Measurements from ENCODE around the gene ABLIM3. TPM values are rescaled to one million over a fixed set of nuclear protein-coding genes. Genes with fewer than 3 reads are reported as not detected.

ABLIM3 gene
- total RNA-seq, 1 donor from 2014 or later = not detected

DNA sequence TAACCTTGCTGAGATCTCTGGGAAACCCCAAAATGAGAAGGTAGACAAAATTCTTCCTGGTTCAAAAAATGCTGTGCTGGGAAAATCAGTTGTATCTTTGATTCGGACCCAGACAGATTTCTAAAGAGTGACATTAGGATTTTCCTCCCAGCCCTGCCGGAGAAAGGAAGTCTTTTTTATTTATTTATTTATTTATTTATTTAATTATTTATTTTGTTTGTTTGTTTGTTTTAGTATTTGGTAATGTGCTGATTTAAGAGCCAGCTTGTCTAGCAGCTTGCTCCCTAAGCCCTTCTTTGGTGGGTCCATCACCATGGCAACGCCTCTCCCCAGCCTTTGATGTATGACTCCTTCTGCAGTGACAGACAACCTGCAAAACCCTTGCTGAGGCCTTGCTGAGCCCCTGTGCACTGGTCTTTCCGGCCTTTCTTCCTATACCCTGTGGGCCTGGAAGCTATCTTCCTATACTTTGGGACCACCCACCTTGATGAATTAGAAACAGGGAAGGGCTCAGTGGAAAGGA lies 69.7 kb downstream of the ABLIM3 start:
- H3K27me3 Mint-ChIP-seq (ENCODE audit: insufficient read depth, low read depth) = peaks cover 8% of the 10 kb centered on the region
- no peaks in the 10 kb centered on the region for H3K36me3 Mint-ChIP-seq
- H3K4me1 ChIP-seq = peaks cover 8% of the 10 kb centered on the region
- no peak overlapping the region for H3K4me2 ChIP-seq
- DNase-seq (ENCODE audit: low spot score) = peak; percentile 84
- H3K4me1 Mint-ChIP-seq = peaks cover 13% of the 10 kb centered on the region
- H3K79me2 ChIP-seq (ENCODE audit: low read depth) = no peaks in the 10 kb centered on the region
- no peak overlapping the region for H3K9ac ChIP-seq
- H3K9me3 ChIP-seq (ENCODE audit: low read depth) = no peaks in the 10 kb centered on the region
- no peak overlapping the region for H3K4me3 Mint-ChIP-seq
- no peak overlapping the region for H3K27ac ChIP-seq
- no peaks in the 10 kb centered on the region for H3F3A ChIP-seq (ENCODE audit: low read depth)
- no peaks in the 10 kb centered on the region for H3K9me3 Mint-ChIP-seq
- H2AFZ ChIP-seq (replicated peaks) = no peak overlapping the region
- no peaks in the 10 kb centered on the region for H3K36me3 ChIP-seq
- no peak overlapping the region for H3K27ac Mint-ChIP-seq
- TF ChIP-seq EZH2phosphoT487 (IDR thresholded peaks at IDR 0.05) (no peak), EZH2 (IDR thresholded peaks at IDR 0.05) (no peak)
- TF ChIP-seq, protein P1, sequence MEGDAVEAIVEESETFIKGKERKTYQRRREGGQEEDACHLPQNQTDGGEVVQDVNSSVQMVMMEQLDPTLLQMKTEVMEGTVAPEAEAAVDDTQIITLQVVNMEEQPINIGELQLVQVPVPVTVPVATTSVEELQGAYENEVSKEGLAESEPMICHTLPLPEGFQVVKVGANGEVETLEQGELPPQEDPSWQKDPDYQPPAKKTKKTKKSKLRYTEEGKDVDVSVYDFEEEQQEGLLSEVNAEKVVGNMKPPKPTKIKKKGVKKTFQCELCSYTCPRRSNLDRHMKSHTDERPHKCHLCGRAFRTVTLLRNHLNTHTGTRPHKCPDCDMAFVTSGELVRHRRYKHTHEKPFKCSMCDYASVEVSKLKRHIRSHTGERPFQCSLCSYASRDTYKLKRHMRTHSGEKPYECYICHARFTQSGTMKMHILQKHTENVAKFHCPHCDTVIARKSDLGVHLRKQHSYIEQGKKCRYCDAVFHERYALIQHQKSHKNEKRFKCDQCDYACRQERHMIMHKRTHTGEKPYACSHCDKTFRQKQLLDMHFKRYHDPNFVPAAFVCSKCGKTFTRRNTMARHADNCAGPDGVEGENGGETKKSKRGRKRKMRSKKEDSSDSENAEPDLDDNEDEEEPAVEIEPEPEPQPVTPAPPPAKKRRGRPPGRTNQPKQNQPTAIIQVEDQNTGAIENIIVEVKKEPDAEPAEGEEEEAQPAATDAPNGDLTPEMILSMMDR (IDR thresholded peaks at IDR 0.05) = no peak
- no peaks in the 10 kb centered on the region for H3K27me3 ChIP-seq
- no peak overlapping the region for H3K4me3 ChIP-seq
- H4K20me1 ChIP-seq (ENCODE audit: low read depth) = no peaks in the 10 kb centered on the region

DNA sequence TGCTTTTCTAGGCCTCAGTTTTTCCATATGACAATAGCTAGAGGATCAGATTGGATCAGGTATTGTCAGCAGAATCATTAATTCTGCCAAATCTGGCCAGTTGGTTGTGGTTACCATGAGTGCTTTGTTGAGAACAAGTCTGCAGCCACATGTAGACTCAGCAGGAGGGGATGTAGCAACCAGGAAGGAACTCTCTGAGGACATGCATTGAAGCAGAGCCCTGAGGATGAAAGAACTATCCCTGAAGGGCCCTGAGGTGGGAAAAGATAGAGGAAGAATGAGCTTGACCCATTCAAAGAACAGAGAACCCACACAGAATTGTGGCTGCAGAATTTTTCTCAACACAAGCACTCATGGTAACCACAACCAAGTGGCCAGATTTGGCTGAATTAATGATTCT lies 70.3 kb downstream of the ABLIM3 start:
- H3K27me3 ChIP-seq = no peaks in the 10 kb centered on the region
- H3K36me3 ChIP-seq = no peaks in the 10 kb centered on the region
- H2AFZ ChIP-seq (replicated peaks) = no peak overlapping the region
- no peak for TF ChIP-seq EZH2phosphoT487 (IDR thresholded peaks at IDR 0.05)
- TF ChIP-seq EZH2 (IDR thresholded peaks at IDR 0.05) = no peak
- TF ChIP-seq, protein P1 (IDR thresholded peaks at IDR 0.05) = no peak
- no peak overlapping the region for H3K4me3 ChIP-seq
- H3K27ac ChIP-seq = no peak overlapping the region
- H3K27me3 Mint-ChIP-seq (ENCODE audit: insufficient read depth, low read depth) = peaks cover 8% of the 10 kb centered on the region
- H3K9me3 ChIP-seq (ENCODE audit: low read depth) = no peaks in the 10 kb centered on the region
- H3K4me1 ChIP-seq = peaks cover 8% of the 10 kb centered on the region
- H3F3A ChIP-seq (ENCODE audit: low read depth) = no peaks in the 10 kb centered on the region
- H3K4me3 Mint-ChIP-seq = no peak overlapping the region
- no peaks in the 10 kb centered on the region for H3K9me3 Mint-ChIP-seq
- H3K27ac Mint-ChIP-seq = no peak overlapping the region
- no peak overlapping the region for H3K4me2 ChIP-seq
- H3K36me3 Mint-ChIP-seq = no peaks in the 10 kb centered on the region
- no peaks in the 10 kb centered on the region for H4K20me1 ChIP-seq (ENCODE audit: low read depth)
- peaks cover 13% of the 10 kb centered on the region for H3K4me1 Mint-ChIP-seq
- DNase-seq (ENCODE audit: low spot score) = no peak
- H3K79me2 ChIP-seq (ENCODE audit: low read depth) = no peaks in the 10 kb centered on the region
- H3K9ac ChIP-seq = no peak overlapping the region

DNA sequence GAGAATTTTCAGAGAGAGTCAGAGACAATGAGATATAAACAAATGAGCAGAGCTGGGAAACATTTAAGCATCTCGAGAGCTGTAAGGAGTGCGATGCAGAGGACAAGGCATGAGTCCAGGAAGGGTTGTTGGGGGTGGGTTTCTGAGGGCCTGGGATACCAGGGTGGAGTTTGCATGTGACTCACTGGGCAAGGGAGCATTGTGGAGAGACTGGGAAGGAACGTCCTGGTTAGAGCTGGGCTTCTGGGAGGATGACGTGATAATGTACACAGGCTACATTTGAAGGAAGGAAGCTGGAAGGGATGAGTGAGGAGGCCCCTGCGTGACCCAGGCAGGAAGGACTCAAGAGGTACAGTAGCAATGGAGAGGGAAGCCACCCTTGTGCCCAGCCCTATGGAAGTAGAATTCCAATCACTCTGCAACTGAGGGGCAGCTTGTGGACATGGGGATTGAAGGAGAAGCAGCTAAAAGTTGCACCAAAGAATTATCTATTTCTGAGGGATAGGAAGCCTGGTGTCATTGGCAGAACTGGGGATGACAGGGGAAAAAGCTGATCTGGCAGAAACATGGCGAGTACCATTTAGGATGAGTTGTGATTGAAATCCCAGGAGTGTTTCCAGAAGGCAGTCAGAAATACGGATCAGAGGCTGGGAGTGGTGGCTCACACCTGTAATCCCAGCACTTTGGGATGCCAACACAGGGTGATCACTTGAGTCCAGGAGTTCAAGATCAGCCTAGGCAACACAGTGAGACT lies 71.1 kb downstream of the ABLIM3 start:
- no peaks in the 10 kb centered on the region for H3K9me3 Mint-ChIP-seq
- H3F3A ChIP-seq (ENCODE audit: low read depth) = no peaks in the 10 kb centered on the region
- peaks cover 8% of the 10 kb centered on the region for H3K4me1 ChIP-seq
- H3K36me3 Mint-ChIP-seq = no peaks in the 10 kb centered on the region
- H3K9ac ChIP-seq = no peak overlapping the region
- H3K36me3 ChIP-seq = no peaks in the 10 kb centered on the region
- no peak overlapping the region for H3K4me3 Mint-ChIP-seq
- H3K4me2 ChIP-seq = no peak overlapping the region
- H3K9me3 ChIP-seq (ENCODE audit: low read depth) = no peaks in the 10 kb centered on the region
- no peak for DNase-seq (ENCODE audit: low spot score)
- H3K27ac Mint-ChIP-seq = no peak overlapping the region
- no peaks in the 10 kb centered on the region for H4K20me1 ChIP-seq (ENCODE audit: low read depth)
- H3K79me2 ChIP-seq (ENCODE audit: low read depth) = no peaks in the 10 kb centered on the region
- TF ChIP-seq, protein P1 (IDR thresholded peaks at IDR 0.05) = no peak
- no peak for TF ChIP-seq EZH2 (IDR thresholded peaks at IDR 0.05)
- no peak for TF ChIP-seq EZH2phosphoT487 (IDR thresholded peaks at IDR 0.05)
- H2AFZ ChIP-seq (replicated peaks) = no peak overlapping the region
- peaks cover 8% of the 10 kb centered on the region for H3K27me3 Mint-ChIP-seq (ENCODE audit: insufficient read depth, low read depth)
- no peak overlapping the region for H3K27ac ChIP-seq
- H3K4me3 ChIP-seq = no peak overlapping the region
- no peaks in the 10 kb centered on the region for H3K27me3 ChIP-seq
- H3K4me1 Mint-ChIP-seq = peaks cover 13% of the 10 kb centered on the region
